Measurements from ENCODE around the gene SCFD2. TPM values are rescaled to one million over a fixed set of nuclear protein-coding genes. Genes with fewer than 3 reads are reported as not detected.

SCFD2 gene
- total and polyA plus RNA-seq, 10 of the 15 experiments (the other 5 are each of a cell fraction or from before 2014, with no cell fraction given) = 4.8 to 37.6 (median 24.9) TPM

GRCh38 chr4:53019485-53020382 lies 346.1 kb downstream of the SCFD2 start (continued):
- TF ChIP-seq USF2 (IDR thresholded peaks at IDR 0.05; ENCODE audit: borderline replicate concordance, low read depth, low read length) (no peak), ETV6 (conservative IDR thresholded peaks at IDR 0.05 in 1 of 2, IDR thresholded peaks at IDR 0.05 in 1 of 2; ENCODE audit: borderline replicate concordance in 1 of 2, low read depth in 1 of 2) (no peak), DPF2 (IDR thresholded peaks at IDR 0.05) (no peak), SUPT20H (IDR thresholded peaks at IDR 0.05; ENCODE audit: borderline replicate concordance, control insufficient read depth, low read depth, low read length) (no peak)

- ChIA-PET RAD21 (ENCODE audit: unreplicated experiment) (no interaction called here), CTCF (interaction anchor here (0.9 kb wide), 1 partner anchor 376 kb away, joined by 3 read pairs; no protein-coding TSS in a partner anchor), POLR2A (interaction anchor here (0.6 kb wide), 1 partner anchor 37 kb away, joined by 3 read pairs; no protein-coding TSS in a partner anchor), SMC1A (ENCODE audit: uncharacterized antibody, unreplicated experiment) (interaction anchor here (0.6 kb wide), 1 partner anchor 982 kb away, joined by 4 read pairs; no protein-coding TSS in a partner anchor)
- no peaks in the 10 kb centered on the region for H3K27me3 ChIP-seq (replicated peaks in 1 of 2; ENCODE audit: control insufficient read depth in 2 of 2, insufficient read depth in 2 of 2, low read length in 1 of 2)
- no peaks in the 10 kb centered on the region for H3K4me1 ChIP-seq (ENCODE audit: control insufficient read depth, insufficient read depth, low read length)
- no peaks in the 10 kb centered on the region for H3K79me2 ChIP-seq (ENCODE audit: control insufficient read depth, insufficient read depth, low read length)
- no peaks in the 10 kb centered on the region for H4K20me1 ChIP-seq (ENCODE audit: control insufficient read depth, insufficient read depth)
- no peak overlapping the region for H3K4me2 ChIP-seq (ENCODE audit: control insufficient read depth, insufficient read depth)
- no peak for DNase-seq (ENCODE audit: low read depth, low spot score)
- H3K9me3 ChIP-seq (replicated peaks; ENCODE audit: control insufficient read depth, insufficient read depth, low read length) = no peaks in the 10 kb centered on the region
- in situ Hi-C loops (cut with MboI) = loop anchor here (10.0 kb wide), 1 partner anchor 1206 kb away; the partner anchor contains the start of gene PDGFRA
- FAIRE-seq = no peak
- 99% methylated on average over 3 of the region's 3 CpGs for WGBS (ENCODE audit: insufficient coverage, insufficient replicate concordance, low lambda C conversion rate, missing lambda C conversion rate)
- no peak for ATAC-seq
- no peak overlapping the region for H3K27ac ChIP-seq (ENCODE audit: control insufficient read depth, insufficient read depth)
- H3K36me3 ChIP-seq (ENCODE audit: control insufficient read depth in 2 of 2, insufficient read depth in 2 of 2, low read length in 1 of 2) = no peaks in the 10 kb centered on the region
- H3K4me3 ChIP-seq = no peak overlapping the region
- no TSS peak for BruUV-seq (replicated peaks)
- intact Hi-C loops (cut with micrococcal nuclease; ENCODE audit: unreplicated experiment) = loop anchor here (5.0 to 10.0 kb wide), 6 partner anchors 154 to 1214 kb away; no protein-coding TSS in a partner anchor
- no peak overlapping the region for H3K9ac ChIP-seq (ENCODE audit: control insufficient read depth, insufficient read depth, low read length)
- H2AFZ ChIP-seq (ENCODE audit: control insufficient read depth, low read depth, low read length) = no peak overlapping the region
- TF ChIP-seq CREM (IDR thresholded peaks at IDR 0.05; ENCODE audit: low read depth) (no peak), USF1 (IDR thresholded peaks at IDR 0.05; ENCODE audit: borderline replicate concordance, extremely low read length, insufficient read depth, low read depth, low read length) (no peak), ZBTB40 (IDR thresholded peaks at IDR 0.05; ENCODE audit: borderline replicate concordance) (no peak), NFYB (IDR thresholded peaks at IDR 0.05; ENCODE audit: insufficient read depth, low read depth, low read length) (no peak), BHLHE40 (IDR thresholded peaks at IDR 0.05; ENCODE audit: borderline replicate concordance in 1 of 2, low read depth in 2 of 2, low read length in 1 of 2) (no peak), E2F4 (IDR thresholded peaks at IDR 0.05; ENCODE audit: low read depth, low read length) (no peak), MAX (IDR thresholded peaks at IDR 0.05; ENCODE audit: low read depth, low read length) (no peak), RAD51 (IDR thresholded peaks at IDR 0.05) (no peak)
Observed at GRCh38 chr4:53018471-53018870, 347.4 kb downstream of the SCFD2 start.
